Fibroblast of skin of right quadriceps (primary cell): ENCODE data around the gene RPRD1B.

ENCODE experiments used
- DNase-seq: peaks from one replicate; pipeline ENCODE4 v3.0.0-alpha.2; 2013

RPRD1B gene

DNA sequence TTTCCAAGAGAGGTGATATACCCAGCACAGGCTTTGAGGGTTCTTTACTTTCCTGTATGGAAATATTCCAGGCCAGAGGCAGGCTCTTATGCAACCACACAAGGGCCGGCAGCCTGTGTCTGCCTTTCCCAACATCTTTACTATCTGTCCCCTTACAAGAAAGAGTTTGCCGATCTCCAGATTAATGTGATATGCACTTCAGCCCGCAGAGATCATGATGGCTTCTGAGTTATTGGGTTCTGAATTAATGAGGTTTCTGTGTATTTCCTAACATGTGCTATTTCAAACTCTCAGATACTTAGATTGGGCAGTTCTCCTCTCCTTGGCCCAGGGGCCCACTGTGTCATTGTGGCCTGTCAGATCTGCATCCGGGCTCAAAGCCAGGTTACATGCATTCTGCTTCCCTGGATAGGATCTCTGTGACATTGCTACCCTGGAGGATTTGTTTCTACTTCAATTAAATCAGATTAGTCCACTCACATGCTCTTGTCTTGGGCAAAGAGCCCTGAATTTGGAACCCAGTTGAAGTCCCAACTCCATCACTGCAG lies 75.0 kb downstream of the RPRD1B start:
- DNase-seq = peak; percentile 59

DNA sequence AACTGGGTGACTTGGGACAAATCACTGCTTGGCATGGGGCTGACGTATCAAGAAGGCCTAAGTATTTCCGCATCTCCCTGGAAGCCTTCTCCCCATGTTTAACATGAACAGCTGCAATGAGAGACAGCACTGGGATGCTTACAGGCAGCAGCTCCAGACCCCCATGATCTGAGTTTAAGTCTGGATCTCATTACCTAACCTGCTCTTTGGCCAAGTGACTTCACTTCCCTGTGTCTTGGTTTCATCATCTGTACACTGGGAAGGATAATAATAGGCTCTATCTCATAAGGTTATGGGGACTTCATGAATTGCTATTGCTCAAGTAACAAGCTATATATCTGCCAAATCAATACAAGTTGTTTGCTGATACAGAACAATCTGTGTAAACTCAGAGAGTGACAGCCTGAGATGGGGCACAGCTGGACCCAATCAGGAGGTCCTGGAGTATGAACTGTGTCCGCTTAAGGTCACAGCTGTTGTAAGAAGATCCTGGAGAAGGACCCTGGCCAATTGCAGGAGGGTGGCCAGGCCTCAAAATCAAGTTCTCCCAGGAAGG lies 75.5 kb downstream of the RPRD1B start:
- DNase-seq = peak; percentile 83

DNA sequence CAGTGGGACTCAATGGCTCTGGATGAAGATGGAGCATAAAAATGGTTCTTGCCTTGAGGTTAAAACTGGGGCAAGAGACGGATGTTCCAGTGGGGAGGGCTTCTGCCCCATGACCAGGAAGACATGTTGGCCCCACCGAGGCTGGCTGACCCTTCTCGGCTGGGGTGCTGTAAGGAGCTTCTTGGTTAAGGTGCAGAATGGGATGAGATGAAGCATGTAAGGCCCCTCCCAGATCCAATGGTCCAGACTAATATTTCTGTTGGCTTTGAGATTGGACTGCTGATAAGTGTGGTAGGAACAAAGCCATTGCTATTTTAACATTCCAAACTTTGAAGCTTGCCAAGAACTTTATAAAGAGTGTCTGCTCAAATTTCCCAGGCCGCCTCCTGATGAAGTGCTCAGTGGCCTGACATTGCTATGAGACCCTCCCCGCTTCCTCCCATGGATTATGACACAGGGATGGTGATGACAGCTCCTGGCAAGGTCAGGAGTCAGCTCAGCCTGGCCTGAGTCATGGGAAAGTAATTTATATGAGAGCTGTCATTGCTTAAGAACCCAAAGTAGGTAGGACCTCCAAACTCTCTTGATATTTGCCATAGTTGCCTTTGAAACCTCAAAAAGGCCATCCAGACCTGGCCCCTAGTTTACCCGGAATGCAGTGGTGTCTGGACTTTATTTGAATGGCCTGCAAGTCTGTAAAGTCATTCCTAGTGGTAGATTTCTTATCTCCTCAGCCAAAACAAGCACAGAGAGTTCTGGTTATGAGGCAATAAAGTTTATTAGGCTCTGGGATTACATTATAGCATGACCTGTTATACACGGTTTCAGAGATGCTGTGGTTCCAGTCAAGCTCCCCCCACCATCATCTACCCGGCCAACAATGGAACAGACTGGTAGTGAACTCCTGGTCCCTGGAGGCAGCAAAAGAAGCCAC lies 76.3 kb downstream of the RPRD1B start:
- peak; percentile 99 for DNase-seq

DNA sequence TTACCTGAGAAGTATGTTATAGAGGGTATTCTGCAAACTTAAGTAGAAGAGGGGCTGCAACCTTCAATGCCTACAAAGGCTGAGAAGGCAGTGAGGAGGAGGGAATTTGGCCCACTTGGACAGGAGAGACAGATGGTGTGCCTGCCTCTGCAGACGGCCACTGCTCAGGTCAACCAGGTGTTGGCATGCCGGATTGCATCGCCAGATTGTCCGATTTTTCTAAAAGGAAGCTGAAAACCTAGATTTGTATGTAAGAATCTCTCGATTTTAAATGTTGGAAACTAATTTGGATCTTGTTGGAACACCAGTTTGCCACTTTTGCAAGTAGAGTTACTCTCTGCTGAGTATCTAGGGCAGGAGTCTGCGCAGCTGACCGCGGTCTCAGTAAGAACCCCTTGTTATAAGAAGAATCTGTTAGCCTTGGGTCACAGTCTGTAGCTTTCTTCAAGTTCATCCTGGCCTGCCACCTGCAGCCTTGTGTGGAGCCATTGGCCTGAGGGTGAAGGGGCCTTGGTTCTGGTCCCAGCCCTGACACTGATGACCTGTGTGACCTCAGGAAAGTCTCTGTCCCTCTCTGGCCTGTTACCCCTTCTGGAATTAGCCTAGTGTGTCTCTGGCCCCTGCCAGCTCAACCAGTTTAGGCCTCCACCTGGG lies 77.1 kb downstream of the RPRD1B start:
- no peak for DNase-seq

DNA sequence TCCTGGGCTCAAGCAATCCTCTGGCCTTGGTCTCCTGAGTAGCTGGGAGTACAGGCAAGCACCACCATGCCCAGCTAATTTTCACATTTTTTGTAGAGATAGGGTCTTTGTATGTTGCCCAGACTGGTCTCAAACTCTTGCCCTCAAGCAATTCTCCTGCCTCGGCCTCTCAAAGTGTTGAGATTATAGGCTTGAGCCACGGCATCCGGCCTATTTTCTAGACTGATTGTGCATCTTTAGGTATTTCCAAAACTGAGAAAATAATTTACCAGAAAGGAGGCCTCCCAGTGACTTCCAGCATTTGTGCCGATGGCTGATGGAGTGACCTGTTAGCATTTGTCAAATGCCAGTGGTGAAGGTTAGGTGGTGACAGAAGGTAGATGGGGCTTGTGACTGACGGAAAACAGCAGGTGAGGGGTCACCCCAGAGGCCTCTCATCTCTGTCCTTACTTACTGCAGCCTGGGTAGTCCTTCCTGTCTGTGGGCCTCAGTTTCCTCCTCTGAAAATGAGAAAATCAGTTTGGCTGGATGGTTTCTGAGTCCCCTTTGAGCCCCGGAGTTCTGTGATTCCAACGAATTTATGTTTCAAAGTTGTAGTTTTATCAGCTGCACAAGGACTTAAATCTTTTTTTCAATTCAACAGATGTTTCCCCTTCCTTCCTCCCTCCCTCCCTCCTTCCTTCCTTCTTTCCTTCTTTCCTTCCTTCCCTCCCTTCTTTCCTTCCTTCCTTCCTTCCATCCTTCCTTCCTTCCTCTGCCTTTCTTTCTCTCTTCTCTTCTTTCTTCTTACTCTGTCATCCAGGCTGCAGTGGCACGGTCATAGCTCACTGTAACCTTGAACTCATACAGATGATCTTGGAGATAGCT lies 78.1 kb downstream of the RPRD1B start:
- DNase-seq = no peak

DNA sequence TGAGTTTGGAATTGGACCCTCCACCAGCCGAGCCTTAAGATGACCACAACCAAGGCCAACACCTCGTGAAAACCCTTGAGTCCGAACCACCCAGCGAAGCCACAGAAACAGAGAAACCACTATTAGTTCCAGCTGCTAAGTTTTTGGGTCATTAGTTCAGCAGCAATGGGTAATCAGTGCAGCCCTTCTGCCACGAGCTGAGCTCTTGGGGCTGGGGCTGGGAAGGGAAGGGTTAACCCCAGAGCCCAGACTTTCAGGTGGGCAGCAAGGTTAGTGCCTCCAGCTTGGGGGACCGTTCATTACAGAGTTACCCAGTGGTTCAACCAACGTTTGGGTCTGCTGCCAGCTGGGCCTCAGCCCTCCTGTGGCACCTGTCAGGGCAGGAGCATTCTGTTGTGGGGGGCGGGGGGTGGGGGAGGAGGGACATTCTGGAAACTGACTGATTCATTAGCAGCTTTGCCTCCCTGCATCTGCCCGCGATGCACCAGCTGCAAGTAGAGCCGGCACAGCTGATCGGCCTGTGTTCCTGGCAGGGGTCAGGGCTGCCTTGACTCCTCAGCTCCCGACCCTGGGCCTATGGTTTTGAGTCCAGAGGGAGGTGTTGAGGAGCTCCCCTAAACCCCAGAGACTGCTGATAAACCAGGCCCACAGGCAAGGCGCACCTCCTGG lies 78.8 kb downstream of the RPRD1B start:
- no peak for DNase-seq

DNA sequence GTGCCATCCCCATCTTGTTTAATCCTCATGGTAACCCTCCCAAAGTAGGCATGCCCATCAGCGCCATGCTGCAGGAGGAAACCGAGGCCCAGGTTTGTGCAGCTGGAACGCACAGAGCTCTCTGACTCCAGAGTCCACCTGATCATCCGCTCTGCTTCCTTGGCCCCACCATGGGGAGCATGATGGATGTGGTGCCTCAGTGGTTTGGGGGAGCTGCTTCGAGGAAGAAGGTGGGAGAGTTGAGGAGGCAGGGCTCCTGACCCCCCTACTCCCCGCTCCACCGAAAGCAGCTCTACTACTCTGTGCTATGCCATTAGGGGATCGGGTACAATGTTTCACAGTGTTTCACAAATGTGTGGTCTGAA lies 79.4 kb downstream of the RPRD1B start:
- DNase-seq = no peak

DNA sequence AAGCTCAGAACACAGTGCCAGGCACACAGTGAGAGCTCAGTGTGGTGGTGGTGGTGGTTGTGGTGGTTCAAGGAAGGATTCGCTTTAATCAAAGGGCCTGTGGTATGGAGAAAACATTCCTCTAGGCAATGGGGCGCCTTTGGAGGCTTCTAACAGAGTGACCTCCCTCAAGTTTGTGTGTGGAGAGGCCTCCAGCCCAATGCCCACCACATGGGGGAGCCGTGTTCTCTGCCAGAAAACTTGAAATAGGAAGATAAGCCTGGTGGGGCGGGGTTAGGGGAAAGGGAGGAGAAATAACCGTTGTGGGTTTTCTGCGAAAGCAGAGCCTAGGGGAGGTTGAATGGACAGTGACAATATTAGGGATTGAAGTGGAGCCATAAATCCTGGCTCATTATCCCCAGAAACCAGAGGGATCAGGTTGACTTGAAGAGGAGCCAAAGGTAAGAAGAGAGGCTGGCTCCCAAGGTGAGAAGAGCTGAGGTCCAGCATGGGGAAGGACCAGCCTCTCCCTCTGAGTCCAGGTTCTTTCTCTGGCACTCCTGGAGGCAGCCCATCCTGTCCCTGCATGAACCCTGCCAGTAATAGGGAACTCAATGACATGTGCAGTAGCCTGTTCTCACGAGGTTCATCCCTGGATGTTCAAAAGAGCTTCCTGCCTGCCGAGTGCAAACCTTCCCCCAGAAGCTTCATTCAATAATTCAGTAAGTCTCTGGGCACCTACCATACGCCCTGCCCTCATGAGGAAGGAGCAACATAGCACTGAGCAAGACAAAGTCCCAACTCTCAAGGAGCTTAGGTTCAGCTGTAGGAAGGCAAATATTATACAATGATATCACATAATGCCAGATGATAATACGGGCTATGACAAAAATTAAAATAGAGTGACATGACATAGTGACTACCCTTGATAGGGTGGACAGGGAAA lies 80.1 kb downstream of the RPRD1B start:
- peak; percentile 27 for DNase-seq

DNA sequence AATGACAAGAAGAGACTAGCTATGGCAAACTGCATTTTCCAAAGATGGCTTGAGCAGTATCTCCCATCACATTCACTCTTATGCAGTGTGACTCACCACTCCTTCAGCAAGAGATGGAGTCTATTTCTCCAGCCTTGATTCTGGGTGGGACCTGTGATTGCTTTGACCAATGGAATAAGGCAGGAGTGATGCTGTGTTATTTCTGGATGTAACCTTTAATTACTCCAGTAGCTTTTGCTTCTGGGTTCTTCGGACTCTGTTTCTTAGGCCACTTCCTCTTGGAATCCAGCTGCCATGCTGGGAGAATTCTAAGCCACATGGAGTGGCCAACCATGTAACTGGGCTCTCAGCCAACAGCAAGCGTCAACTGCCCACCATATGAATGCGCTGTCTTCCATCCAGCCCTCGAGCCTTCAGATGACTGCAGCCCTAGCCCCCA lies 80.8 kb downstream of the RPRD1B start:
- peak; percentile 54 for DNase-seq

DNA sequence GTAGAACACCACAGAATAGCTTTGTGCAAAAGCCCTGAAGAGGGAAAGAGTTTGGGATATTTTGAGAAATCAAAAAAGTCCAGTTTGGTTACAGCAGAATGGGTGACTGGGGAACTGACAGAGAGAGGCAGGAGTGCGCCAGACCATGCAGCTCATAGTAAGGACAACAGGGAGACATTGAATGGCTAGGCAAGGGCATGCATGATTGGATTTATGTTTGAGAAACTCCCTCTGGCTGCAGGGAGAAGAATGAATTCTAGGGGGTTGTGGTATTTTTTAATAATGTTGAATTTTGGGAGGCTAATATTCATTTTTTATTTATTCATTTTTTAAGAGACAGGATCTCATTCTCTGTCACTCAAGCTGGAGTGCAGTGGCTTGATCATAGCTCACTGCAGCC lies 81.7 kb downstream of the RPRD1B start:
- DNase-seq = no peak

DNA sequence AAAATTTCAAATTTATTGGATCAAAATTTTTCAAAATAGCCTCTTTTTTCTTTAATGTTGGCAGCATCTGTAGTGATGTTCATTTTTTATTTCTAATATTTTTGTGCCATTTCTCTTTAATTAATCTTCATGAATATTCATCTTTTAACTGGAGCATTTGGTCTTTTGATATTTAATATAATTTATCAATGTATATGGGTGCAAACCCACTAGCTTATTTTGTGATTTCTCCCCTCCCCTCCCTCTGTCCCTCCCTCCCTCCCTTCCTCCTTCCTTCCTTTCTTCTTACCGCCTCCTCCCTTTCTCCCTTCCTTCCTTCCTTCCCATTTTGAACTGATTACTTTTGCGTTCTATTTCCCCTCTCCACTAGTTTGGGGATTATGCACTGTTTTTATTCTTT lies 82.3 kb downstream of the RPRD1B start:
- no peak for DNase-seq

DNA sequence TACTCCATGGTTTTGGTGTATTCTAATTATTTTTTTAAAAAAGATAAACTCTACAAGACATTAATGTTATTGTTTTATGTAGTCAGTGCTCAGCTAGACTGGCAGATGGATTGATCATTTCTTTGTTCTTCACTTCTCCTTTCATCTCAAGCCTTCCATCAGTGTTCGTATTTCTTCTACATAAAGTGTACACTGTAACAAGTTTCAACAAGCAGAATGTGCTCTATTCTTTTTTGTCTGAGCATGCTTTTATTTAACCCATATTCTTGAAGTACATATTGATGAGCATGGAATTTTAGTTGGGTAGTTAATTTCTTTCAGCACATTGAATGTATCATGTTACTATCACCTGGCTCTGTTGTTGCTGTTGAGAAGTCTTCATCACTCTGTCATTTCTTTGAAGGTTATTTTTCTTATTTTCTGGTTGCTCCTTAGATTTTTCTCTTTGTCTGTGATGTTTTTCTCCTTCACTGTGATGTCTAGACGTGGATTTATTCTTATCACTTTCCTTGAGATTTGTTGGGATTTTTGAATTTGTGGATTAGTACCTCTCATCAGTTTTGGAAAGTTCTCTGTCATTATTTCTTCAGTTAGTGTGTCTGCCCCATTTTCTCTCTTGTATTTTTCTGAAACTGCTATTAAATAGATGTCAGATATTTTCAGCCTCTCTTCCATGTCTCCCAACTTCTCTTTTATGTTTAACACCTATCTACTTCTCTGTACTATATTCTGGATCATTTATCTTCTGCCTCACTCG lies 83.0 kb downstream of the RPRD1B start:
- no peak for DNase-seq

DNA sequence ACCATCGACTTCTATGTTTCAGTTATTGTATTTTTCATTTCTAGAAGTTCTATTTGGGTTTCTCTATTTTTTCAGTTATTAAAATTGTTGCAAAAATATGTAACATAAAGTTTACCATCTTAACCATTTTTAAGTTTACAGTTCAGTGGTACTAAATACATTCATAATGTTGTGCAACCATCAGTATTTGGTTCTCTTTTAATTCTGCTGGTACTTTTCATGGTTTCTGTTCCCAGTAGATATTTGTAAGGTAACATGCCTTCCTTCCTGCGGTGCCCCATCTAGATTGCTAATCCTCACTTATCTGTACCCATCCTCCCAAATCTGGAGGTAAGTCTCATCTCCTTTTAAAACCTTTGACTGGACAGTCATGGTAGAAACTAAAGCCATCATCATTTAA lies 83.7 kb downstream of the RPRD1B start:
- DNase-seq = no peak

DNA sequence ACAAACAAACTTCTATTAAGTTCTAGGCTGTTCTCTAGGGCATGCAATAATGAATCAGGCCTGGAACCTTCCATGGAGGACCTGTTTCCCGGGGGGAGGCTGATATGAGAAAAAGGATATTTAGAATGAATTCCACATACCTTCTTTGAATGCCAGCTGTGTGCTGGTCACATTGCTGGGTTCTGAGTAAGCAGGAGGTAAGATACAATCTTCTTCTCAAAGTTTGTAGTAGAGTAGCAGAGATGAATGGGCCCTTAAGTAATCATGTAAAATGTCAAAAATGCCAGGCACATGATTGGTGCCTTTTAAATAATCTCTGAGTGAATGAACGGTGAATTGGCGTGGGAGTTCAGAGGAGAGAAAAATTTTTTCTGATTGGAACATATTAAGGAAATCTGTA lies 84.1 kb downstream of the RPRD1B start:
- DNase-seq = peak; percentile 79

DNA sequence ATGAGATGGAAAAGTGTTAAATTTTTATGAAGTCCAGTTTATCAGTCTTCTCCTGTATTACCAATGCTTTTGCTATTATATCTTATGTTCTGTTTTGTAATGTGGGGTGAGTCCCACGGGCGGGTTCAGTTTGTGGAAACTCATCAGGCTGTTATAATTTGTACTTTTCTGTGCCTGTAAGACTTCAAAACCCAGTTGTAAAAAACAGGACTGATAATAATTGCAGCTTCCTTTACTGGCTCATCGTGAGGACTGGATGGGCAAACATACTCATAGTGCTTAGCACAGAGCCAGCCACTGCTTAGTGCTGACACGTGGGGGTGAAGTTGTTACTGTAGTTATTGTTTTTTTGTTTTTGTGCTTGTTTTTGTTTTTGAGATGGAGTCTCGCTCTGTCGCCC lies 85.9 kb downstream of the RPRD1B start:
- DNase-seq = no peak

DNA sequence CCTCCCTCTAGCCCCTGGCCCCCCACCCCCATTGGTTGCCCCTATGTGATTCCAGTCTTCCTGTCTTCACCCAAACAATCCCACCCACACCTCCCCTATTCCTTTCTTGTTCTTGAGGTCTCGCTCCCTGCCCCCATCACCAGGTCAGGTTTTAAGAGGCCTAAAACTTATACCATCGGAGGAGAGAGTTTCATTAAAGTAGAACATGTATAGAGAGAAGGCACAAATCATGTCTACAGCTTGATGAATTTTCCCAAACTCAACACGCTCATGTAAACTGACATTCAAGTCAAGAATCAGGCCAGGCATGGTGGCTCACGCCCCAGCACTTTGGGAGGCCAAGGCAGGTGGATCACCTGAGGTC lies 87.1 kb downstream of the RPRD1B start:
- DNase-seq = no peak

DNA sequence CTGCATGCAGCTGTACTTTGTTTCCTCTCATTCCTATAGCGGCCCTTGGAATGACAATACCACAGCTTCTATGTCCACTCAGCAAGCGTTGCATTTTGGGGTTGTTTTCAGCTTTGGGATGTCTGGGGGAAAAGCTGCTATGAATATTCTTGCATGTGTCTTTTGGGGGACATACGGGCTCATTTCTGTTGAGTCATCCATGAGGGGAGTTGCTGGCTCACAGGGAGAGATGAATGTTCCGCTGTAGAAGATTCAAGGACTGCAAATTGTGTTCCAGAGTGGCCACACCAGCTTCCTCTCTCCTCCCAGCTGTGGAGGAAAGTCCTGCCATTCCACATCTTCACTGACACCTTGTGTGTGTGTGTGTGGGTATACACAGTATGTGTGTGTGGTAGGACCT lies 88.2 kb downstream of the RPRD1B start:
- no peak for DNase-seq

DNA sequence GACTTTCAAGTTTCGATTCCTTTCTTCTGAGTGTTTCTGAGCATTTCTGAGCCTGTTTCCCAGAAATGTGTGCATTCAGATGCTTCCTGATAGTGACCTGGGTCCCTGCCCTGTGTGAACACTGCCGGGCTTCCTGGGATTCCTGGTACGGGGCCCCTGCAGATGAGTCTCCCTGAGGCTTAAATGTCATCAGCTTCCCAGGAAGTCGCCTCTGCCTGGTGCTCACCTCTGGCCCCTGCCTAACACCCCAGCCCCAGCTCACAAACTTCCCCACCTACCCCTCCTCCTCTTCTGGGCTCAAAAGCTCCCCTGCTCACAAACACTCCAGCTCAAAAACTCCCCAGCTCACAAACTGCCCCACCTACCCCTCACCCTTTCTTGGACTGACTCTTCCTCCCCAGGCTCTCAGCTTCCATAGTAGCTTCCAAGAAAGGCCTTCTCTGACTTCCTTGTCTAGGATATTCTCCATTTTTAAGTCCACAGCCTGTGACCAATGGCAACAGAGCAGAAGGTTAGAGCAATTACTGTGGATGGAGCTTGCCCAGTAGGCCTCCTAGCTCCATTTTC lies 89.6 kb downstream of the RPRD1B start:
- peak; percentile 34 for DNase-seq

DNA sequence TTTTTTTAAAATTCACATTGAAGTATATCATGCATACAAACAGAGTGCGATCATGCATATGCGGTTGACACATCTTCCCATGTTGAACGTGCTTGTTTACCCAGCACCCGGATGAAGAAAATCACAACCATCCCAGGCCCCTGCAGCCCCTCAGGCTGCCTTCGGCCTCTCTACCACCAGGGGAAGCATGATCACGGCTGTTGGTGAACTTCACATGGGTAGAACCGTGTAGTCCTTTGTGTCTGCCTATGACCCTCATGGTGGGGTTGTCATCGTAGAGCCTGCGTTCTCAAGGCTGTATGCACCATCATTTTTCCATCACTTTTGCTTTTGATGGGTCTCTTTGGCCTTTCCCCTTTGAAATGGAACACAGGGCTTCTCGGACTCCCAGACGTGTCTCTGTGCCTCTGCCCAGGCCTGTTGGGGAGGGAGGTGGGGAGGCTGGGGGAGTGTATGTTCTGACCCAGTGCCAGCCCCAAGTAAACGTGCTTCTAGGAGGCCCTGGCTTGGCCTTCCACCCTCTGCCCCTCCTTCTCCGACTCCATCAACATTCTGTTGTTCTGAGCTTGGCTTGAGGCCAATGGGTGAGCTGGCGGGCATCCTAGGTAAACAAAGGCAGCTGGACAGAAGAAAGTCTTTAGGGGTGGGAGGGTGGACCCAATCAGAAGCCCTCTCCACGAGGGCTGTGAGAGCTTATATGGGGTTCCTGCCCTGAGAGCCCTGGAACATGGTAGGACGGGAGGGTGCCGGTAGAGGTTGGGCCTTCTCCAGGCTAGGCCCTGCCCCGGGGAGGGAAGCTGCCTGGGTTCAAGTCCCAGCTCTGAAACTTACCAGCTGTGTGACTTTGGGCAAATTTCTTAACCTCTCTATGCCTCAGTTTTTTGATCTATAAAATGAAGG lies 91.9 kb downstream of the RPRD1B start:
- DNase-seq = no peak
